Liver (tissue), 9 donors: ENCODE measurements around the gene CASQ1. TPM values are rescaled to one million over a fixed set of nuclear protein-coding genes. Genes with fewer than 3 reads are reported as not detected.

ENCODE experiments used
- DNase-seq: peaks from one replicate; pipeline ENCODE4 v3.0.0-alpha.2; 2017; ENCODE audit warnings: low spot score
- H3K27ac ChIP-seq, 2 donors: one replicate each; pipeline ENCODE4 v1.7.0; 2013; ENCODE audit warnings: inconsistent platforms in 2 of 2, low read length in 2 of 2, control low read depth in 1 of 2, low read depth in 1 of 2, mild to moderate bottlenecking in 1 of 2
- H3K27me3 ChIP-seq, 4 donors: one replicate each; pipeline versions ENCODE4 v1.6.1 to v1.7.0; 2013; ENCODE audit warnings: low read length in 3 of 4, inconsistent platforms in 1 of 4, mild to moderate bottlenecking in 1 of 4, moderate library complexity in 1 of 4; ENCODE audit not compliant: control insufficient read depth in 4 of 4, insufficient read depth in 4 of 4
- H3K36me3 ChIP-seq, 4 donors: one replicate each; pipeline versions ENCODE4 v1.6.1 to v1.7.0; 2013; ENCODE audit warnings: low read length in 3 of 4, mild to moderate bottlenecking in 3 of 4, low read depth in 1 of 4, moderate library complexity in 1 of 4; ENCODE audit not compliant: control insufficient read depth in 4 of 4, insufficient read depth in 3 of 4
- H3K4me1 ChIP-seq, 4 donors: one replicate each; pipeline versions ENCODE4 v1.6.1 to v1.7.0; 2013; ENCODE audit warnings: low read length in 3 of 4, mild to moderate bottlenecking in 3 of 4, moderate library complexity in 1 of 4; ENCODE audit not compliant: control insufficient read depth in 4 of 4, insufficient read depth in 4 of 4
- H3K4me3 ChIP-seq, 3 donors: one replicate each; pipeline versions ENCODE4 v1.6.1 to v1.7.0; 2013; ENCODE audit warnings: low read length in 3 of 3, control low read depth in 1 of 3, low read depth in 1 of 3, mild to moderate bottlenecking in 1 of 3
- H3K9ac ChIP-seq, 2 donors: one replicate each; pipeline ENCODE4 v1.7.0; 2013; ENCODE audit warnings: low read length in 2 of 2, mild to moderate bottlenecking in 2 of 2, moderate library complexity in 2 of 2, control low read depth in 1 of 2, low read depth in 1 of 2
- H3K9me3 ChIP-seq, 4 donors: one replicate each; pipeline versions ENCODE4 v1.6.1 to v1.7.0; 2013; ENCODE audit warnings: low read length in 3 of 4; ENCODE audit not compliant: control insufficient read depth in 4 of 4
- CTCF ChIP-seq: fragments of 150-350 bp; IDR thresholded peaks from 2 replicates; pipeline ENCODE4 v1.5.1; 2017; ENCODE audit warnings: improper control_type of control experiment, low read depth, low read length; ENCODE audit not compliant: missing input control
- EGR1 ChIP-seq, 2 donors: IDR thresholded peaks; 2 replicates each; pipeline ENCODE4 v1.6.1; 2016 to 2018; ENCODE audit warnings: antibody characterized with exemption in 2 of 2, low read depth in 2 of 2
- FOXA2 ChIP-seq: IDR thresholded peaks from 2 replicates; pipeline ENCODE4 v1.6.1; 2016; ENCODE audit warnings: antibody characterized with exemption
- HNF4A ChIP-seq, 2 donors: conservative IDR thresholded peaks; 2 replicates each; pipeline ENCODE4 v1.6.1; 2016; ENCODE audit warnings: antibody characterized with exemption in 2 of 2, mild to moderate bottlenecking in 2 of 2
- MAX ChIP-seq: IDR thresholded peaks from 2 replicates; pipeline ENCODE4 v1.6.1; 2016; ENCODE audit warnings: antibody characterized with exemption
- RAD21 ChIP-seq, 2 donors: IDR thresholded peaks; 2 replicates each; pipeline ENCODE4 v1.6.1; 2016; ENCODE audit warnings: antibody characterized with exemption in 2 of 2, mild to moderate bottlenecking in 2 of 2
- REST ChIP-seq: IDR thresholded peaks from 2 replicates; pipeline ENCODE4 v1.6.1; 2016; ENCODE audit warnings: antibody characterized with exemption, mild to moderate bottlenecking
- RXRA ChIP-seq, 2 donors: IDR thresholded peaks; 2 replicates each; pipeline ENCODE4 v1.6.1; 2017 to 2018; ENCODE audit warnings: antibody characterized with exemption in 2 of 2, mild to moderate bottlenecking in 1 of 2
- TAF1 ChIP-seq: conservative IDR thresholded peaks from 2 replicates; pipeline ENCODE4 v1.6.1; 2016; ENCODE audit warnings: antibody characterized with exemption, mild to moderate bottlenecking
- YY1 ChIP-seq: IDR thresholded peaks from 2 replicates; pipeline ENCODE4 v1.6.1; 2016; ENCODE audit warnings: antibody characterized with exemption, mild to moderate bottlenecking
- WGBS: extraction: QIAGEN DNeasy Blood & Tissue Kit; methylation state at CpG from one replicate; pipeline ENCODE4 v1.1.7; 2013; 5-methylcytosine and 5-hydroxymethylcytosine counted together
- polyA plus RNA-seq, 2 donors: library from polyadenylated mRNA; stranded (reverse) in 1 of 2; unstranded in 1 of 2; fragments of 200-250 nt in 1 of 2; fragments of >200 nt in 1 of 2; fragmentation: Nextera tagmentation in 1 of 2; extraction: Ambion mirVana in 1 of 2; gene quantifications; one replicate each; pipeline versions ENCODE4 v1.2.1 to v1.2.3, GENCODE V29; 2013 to 2015
- total RNA-seq, 2 donors: library from RNA; depleted of rRNA; stranded (reverse); fragments of >200 nt; gene quantifications; one replicate each; pipeline ENCODE4 v1.2.3, GENCODE V29; 2014
- donor health status: healthy.
- donor health status: healthy.
- donor health status: healthy.
- donor health status: healthy.
- donor health status: healthy.

The CASQ1 gene
- total and polyA plus RNA-seq, 4 donors: not detected

GRCh38 chr1:160151303-160151702 is 39.1 kb upstream of the CASQ1 start, which contains the start of gene ATP1A4:
ATP1A4 (plus strand) TSS chr1:160151603; CDS start chr1:160152041, 438 bp downstream.
- no peaks in the 10 kb centered on the region for H3K9me3 ChIP-seq
- H3K9ac ChIP-seq: no peak within 1 kb of the TSS
- no peaks in the 10 kb centered on the region for H3K27me3 ChIP-seq
- no peaks in the 10 kb centered on the region for H3K36me3 ChIP-seq
- no peak within 1 kb of the TSS for H3K27ac ChIP-seq
- DNase-seq: no peak
- H3K4me3 ChIP-seq: no peak within 1 kb of the TSS
- 90% methylated on average over 6 of the region's 6 CpGs for WGBS
- H3K4me1 ChIP-seq: no peaks in the 10 kb centered on the region
- TF ChIP-seq REST (no peak), CTCF (no peak), RAD21 (IDR thresholded peaks at IDR 0.05) (no peak), TAF1 (no peak), EGR1 (IDR thresholded peaks at IDR 0.05; ENCODE audit: low read depth in 2 of 2) (no peak), FOXA2 (no peak), HNF4A (conservative IDR thresholded peaks at IDR 0.05) (no peak)

GRCh38 chr1:160154790-160155189 is 35.6 kb upstream of the CASQ1 start:
- H3K4me3 ChIP-seq: no peak overlapping the region
- no peak overlapping the region for H3K9ac ChIP-seq
- no peaks in the 10 kb centered on the region for H3K27me3 ChIP-seq
- 81% methylated on average over 3 of the region's 3 CpGs for WGBS
- H3K4me1 ChIP-seq: no peaks in the 10 kb centered on the region
- TF ChIP-seq YY1 (no peak), RAD21 (IDR thresholded peaks at IDR 0.05) (no peak), CTCF (no peak), HNF4A (conservative IDR thresholded peaks at IDR 0.05) (no peak), MAX (no peak), TAF1 (no peak), RXRA (IDR thresholded peaks at IDR 0.05) (no peak)
- DNase-seq: no peak
- no peak overlapping the region for H3K27ac ChIP-seq
- no peaks in the 10 kb centered on the region for H3K36me3 ChIP-seq
- no peaks in the 10 kb centered on the region for H3K9me3 ChIP-seq
